ENCODE measurements around the gene SOX13.
"Not testable (repeated sequence)": the region's sequence is repeated elsewhere in the genome, so short reads cannot be mapped to it uniquely, and the experiment has no call there.

The SOX13 gene

GRCh38 chr1:204087893-204088528 lies 15.1 kb downstream of the SOX13 start:
- no peak for DNase-seq

GRCh38 chr1:204088596-204088995 lies 15.7 kb downstream of the SOX13 start:
- no peak for DNase-seq

- no peak for DNase-seq
Observed at GRCh38 chr1:204089044-204089751, 16.3 kb downstream of the SOX13 start.

DNA sequence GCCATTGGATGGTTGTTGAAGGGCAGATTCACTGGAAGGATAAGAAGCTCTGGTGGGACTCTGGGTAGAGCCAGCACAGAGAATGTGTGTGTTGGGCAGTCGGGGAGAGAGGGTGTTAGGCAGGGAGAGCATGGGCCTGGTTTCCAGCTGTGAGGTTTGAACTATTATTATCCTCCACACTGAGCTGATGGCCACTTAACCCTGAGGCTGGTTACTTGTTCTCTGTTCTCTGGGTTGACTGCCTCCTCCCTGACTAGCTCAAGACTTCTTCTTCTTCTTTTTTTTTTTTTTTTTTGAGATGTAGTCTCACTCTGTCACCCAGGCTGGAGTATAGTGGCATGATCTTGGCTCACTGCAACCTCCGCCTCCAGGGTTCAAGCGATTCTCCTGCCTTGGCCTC lies 17.2 kb downstream of the SOX13 start:
- not testable (repeated sequence) for DNase-seq

- no peak for DNase-seq
Observed at GRCh38 chr1:204091066-204091465, 18.2 kb downstream of the SOX13 start.

- DNase-seq, result no peak
Observed at GRCh38 chr1:204091787-204092312, 18.9 kb downstream of the SOX13 start.

DNA sequence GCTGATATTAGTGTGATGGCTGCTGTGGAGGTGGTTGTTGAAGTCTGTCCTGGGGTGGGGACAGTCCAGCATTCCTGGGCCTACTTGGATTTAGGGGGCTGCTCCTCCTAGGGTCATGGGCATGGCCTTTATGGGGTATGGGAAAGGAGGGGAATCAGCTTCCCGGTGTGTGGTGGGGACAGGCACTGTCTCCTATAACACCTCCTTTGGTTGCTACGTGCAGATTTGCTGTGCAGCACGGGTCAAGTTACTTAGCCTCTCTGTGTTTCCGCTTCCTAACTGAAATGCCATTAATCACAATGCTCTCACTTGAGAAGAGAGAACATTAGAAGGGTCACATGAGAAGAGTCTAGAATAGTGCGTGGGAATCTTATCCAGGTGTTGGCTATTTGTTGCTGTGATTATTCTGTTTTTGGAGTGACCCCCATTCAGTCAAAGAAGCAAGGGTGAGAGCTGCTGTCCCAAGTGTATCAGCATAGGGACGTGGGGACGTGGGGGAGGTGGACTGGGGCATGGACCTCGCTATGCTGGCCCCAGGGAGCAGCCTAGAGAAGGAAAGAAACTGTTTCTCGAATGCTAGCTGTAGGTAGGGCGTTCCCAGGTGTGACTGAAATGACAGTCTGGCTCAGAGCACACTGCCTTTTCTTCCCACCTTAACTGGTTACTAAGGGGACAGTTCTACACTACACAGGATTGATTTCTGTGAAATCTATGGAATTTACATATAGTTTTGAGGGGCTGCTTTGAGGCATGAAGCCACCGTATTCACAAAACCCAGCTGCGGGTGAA lies 19.9 kb downstream of the SOX13 start:
- DNase-seq, result no peak

DNA sequence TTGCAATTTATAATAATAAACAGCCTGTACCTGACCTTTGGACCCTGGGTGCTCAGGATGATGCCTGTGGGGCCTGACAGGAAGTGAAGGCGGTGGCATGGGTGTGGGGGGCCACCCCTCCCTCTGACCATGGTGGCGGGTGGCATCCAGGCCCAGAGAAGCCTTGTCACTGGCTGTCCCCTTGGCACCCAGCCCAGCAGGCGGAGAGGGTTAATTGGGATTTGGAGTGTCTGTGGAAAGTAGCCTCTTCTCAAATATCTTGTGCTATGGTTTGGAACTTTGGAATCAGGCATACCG lies 20.5 kb downstream of the SOX13 start:
- no peak for DNase-seq

GRCh38 chr1:204093781-204094180 lies 20.9 kb downstream of the SOX13 start:
- DNase-seq, result no peak

- DNase-seq, result no peak
Observed at GRCh38 chr1:204094313-204094729, 21.4 kb downstream of the SOX13 start.

DNA sequence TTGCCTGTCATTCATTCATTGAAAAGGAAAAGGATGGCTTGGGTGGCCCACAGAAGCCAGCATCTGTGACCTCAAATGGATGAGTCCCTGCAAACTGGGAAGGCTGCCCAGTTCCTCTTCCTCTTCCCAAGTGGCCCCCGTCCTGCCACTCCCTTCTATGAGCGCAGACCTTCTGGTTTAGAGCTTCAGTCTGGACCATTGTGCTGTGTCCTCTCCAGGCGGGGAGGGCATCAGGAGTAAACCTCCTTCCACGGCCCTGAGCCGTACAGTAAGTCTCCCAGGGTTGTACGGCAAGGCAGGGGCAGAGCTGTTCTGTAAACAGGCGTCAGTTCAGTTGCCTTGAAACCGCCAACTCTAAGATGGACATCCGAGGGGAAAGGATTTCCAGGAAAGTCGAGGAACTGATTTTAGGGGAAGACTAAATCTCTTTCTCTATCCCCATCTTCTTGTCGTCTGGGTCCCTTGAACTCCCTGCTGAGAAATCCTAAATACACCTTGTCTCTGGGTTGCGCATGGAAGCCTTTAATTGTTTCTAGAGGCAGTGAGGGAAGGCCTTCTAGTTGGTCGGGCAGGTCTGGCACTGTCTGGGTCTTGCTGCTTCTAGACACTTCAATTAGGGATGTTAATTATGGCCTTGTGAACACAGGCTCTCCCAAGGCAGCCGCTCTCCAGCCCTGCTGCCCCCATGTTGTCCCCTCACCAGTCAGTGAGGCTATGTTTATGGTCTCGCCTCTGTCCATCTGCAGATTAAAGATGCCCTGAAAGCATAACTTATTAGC lies 22.1 kb downstream of the SOX13 start:
- DNase-seq, result no peak

- DNase-seq, result no peak
Observed at GRCh38 chr1:204096931-204097330, 24.0 kb downstream of the SOX13 start.

GRCh38 chr1:204098683-204099082 lies 25.8 kb downstream of the SOX13 start:
- DNase-seq, result no peak

- not testable (repeated sequence) for DNase-seq
Observed at GRCh38 chr1:204099754-204100153, 26.8 kb downstream of the SOX13 start.

GRCh38 chr1:204102029-204102611 lies 29.2 kb downstream of the SOX13 start:
- DNase-seq, result no peak

DNA sequence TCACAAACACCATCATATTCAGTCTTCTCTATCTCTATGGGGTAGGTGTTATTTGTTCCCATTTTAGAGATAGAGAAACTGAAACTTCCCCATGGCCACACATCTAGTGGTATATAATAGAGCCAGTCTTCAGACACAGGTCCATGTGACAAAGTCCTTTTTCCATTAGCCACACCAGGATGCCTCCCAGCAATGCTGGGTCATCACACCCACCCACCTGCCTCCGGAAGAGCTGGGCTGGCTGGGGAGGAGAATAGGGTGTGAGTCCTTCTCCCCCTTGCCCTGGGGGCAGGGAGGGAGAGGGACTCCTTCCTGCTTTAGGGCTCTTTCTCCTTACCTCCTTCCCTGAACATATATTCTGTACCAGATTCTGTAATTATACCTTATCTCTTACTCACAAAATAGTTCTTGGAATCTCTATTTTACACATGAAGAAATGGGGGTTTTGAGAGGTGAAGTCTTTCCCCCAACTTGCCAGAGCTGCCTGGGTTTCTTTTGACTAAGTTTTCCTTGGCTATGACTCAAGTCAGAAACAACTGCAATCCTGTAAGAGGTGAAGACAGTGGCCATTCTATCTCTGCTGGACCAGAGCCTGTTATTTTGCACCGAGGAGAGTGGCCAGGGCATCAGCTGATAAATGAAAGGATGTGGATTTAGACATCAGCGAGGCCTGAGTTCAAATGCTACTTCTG lies 30.0 kb downstream of the SOX13 start:
- DNase-seq, result peak; percentile 8

GRCh38 chr1:204103431-204103741 lies 30.5 kb downstream of the SOX13 start:
- DNase-seq, result no peak

DNA sequence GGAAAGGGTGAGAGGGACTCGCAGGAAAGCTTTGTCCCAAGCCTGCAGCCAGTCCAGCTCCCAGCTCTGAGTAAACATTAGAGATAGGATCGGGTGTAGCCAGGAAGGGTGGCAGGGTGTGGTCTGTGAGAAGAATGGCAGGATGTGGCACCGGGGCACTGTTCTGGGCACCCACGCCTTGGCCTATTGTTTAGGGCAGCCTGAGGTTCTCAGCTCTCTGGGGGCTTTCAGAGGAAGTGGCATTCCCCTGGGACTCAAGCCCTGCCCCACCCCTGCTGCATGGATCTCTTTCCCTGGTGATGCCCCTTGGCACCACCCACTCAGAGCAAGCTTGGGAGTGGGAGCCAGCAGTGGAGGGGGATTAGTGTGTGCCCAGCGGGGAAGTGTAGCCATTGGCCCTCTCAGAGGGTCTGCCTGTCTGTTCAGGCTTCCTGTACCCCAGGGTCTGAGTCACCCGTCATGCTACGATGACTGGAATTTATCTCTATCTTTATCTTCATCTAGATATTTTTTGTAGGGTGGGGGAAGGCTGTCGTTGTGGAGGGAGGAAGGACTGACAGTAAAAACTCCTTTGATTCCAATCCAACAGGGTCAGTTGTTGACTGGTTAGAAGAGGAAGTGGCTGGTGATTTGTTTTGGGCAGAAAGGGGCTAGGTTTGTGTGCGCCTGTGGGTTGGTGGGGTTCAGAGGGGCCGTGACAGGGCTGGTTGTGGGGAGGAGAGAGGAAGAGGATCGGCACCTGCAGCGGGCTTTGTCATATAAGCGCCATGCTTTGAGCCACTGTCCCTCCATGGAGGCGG lies 31.6 kb downstream of the SOX13 start:
- DNase-seq, result peak; percentile 67

- no peak for DNase-seq
Observed at GRCh38 chr1:204105131-204105515, 32.2 kb downstream of the SOX13 start.

- DNase-seq, result no peak
Observed at GRCh38 chr1:204106825-204107224, 33.9 kb downstream of the SOX13 start.

DNA sequence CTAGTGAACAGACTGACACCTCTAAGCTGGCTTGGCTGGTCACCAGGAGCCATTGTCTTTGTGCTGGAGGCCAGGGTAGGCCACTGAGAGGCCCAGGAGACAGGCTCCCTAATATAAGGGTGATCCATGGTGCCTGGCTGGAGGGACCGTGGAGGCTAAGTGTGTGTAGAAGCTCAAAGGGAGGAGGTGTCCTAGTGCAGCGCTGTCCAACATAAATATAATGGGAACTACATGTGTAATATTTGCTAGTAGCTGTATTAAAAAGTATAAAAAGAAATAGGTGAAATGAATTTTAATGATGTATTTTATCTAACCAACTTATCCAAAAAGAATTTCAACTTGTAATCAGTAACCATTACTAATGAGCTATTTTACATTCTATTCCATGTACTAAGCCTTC lies 35.0 kb downstream of the SOX13 start:
- DNase-seq, result no peak

All from T1000 (cell line).